Stomach smooth muscle (tissue), 2 donors: ENCODE results near the gene NAXE.

Experiments
- H3K27ac ChIP-seq: one replicate; pipeline ENCODE4 v1.7.0; 2013; ENCODE audit warnings: mild to moderate bottlenecking, low read length, inconsistent platforms
- H3K27me3 ChIP-seq, 2 donors: one replicate each; pipeline ENCODE4 v1.7.0; 2013; ENCODE audit warnings: low read length in 2 of 2; ENCODE audit not compliant: insufficient read depth in 2 of 2, control insufficient read depth in 1 of 2
- H3K36me3 ChIP-seq, 2 donors: one replicate each; pipeline ENCODE4 v1.7.0; 2013; ENCODE audit warnings: low read length in 2 of 2; ENCODE audit not compliant: control insufficient read depth in 2 of 2, insufficient read depth in 2 of 2
- H3K4me1 ChIP-seq: one replicate; pipeline ENCODE4 v1.7.0; 2013; ENCODE audit warnings: low read length; ENCODE audit not compliant: control insufficient read depth, insufficient read depth
- H3K4me3 ChIP-seq, 2 donors: one replicate each; pipeline ENCODE4 v1.7.0; 2013; ENCODE audit warnings: low read length in 2 of 2
- H3K9ac ChIP-seq, 2 donors: one replicate each; pipeline ENCODE4 v1.7.0; 2013; ENCODE audit warnings: low read length in 2 of 2, mild to moderate bottlenecking in 1 of 2
- H3K9me3 ChIP-seq, 2 donors: one replicate each; pipeline ENCODE4 v1.7.0; 2013; ENCODE audit warnings: low read length in 2 of 2; ENCODE audit not compliant: control insufficient read depth in 2 of 2
- donor health status: healthy.
- donor health status: Pancreatic carcinoma.

NAXE gene

DNA sequence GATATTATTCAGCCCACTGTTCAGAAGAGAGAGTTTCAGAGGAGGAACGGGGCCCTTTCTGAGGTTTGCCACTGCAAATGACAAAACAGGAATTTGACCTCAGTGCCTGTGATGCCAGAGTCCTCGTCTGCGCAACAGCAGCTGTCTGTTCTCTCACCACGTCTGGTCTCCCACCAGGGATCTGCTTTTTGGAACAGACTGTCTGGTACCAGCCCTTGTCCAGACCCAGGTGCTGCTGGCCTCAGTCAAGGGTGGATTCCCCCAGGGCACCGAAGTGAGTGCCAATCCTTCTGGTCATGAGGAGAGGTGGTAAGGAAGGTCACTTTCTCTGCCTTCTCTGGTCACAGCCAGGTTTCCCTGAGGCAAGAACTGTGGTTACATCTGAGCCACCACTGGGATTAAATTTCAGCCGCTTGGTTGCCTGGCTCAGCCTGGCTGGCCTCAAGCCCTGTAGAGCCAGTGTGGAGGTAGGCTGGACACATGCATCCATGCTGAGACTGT lies 48.1 kb downstream of the NAXE start:
- Histone ChIP-seq H3K27me3 (peaks cover 59 to 68% of the 10 kb centered on the region in 2 donors), H3K4me3 (no peak overlapping the region), H3K27ac (no peak overlapping the region), H3K9ac (no peak overlapping the region), H3K9me3 (no peaks in the 10 kb centered on the region), H3K36me3 (no peaks in the 10 kb centered on the region), H3K4me1 (peaks cover 14% of the 10 kb centered on the region)

DNA sequence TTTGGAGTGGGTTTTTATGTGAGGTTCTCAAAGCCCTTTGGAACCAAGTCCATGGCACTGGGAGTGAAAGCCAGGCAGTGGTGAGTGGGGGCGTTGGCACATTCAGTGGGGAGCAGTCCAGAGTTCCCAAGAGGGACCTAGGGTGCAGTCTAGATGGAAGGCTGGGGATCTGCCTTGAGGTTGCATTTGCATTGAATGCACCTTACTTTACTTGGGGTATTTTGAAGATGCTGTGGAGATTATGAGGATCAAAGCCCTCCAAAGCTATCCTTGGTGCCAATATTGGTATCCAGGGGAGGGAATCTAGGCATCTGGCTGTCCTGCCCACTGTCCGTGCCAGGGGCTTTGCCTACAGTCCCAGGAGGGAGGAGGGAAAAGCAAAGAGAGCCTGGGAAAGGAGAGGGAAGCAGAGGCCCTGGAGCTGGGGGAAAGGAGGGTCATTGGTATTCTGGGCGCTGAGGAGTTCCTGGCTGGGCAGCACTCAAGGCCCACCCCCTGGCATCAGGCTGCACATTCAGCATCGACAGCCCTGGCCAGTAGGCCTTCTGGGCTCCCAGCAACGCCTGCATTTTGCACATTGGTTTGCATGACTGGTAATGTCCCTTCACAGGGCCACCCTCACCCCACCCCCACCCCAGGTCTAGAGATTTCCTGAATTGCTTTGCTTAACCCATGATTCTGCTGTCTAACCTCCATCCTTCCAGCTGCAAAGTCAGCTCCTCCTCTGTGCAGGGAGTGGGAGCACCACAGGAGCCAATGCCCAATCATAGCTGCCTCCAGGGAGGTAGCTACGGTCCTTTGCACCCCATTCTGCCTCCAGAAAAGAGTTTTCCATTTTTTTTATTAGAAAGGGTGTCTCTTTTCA lies 49.5 kb downstream of the NAXE start:
- Histone ChIP-seq H3K4me1 (peaks cover 14% of the 10 kb centered on the region), H3K4me3 (peak overlapping the region; percentile 19 to 47)

DNA sequence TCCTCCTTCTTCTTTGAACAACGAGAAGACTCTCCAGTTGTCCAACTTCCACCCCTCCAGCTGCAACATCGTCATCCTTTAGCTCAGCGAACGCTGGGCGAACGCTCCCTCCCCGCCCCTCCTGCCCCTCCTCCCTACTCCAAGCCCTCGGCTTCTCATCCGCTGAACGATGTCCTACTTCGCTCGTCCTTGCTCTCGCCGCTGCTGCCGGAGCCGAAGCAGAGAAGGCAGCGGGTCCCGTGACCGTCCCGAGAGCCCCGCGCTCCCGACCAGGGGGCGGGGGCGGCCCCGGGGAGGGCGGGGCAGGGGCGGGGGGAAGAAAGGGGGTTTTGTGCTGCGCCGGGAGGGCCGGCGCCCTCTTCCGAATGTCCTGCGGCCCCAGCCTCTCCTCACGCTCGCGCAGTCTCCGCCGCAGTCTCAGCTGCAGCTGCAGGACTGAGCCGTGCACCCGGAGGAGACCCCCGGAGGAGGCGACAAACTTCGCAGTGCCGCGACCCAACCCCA lies 50.2 kb downstream of the NAXE start, which contains the start of gene BCAN:
Gene BCAN, plus strand, starts transcription at position 357 of the 504 bp plus-strand sequence. CDS start 3,938 bp downstream, outside the sequence.
- Histone ChIP-seq H3K9ac (no peak within 1 kb of the TSS), H3K36me3 (no peaks in the 10 kb centered on the region), H3K4me3 (peak within 1 kb of the TSS; percentile 19 to 55), H3K9me3 (no peaks in the 10 kb centered on the region), H3K4me1 (peaks cover 14% of the 10 kb centered on the region), H3K27me3 (peaks cover 65 to 82% of the 10 kb centered on the region in 2 donors), H3K27ac (no peak within 1 kb of the TSS)

More for the DNA sequence above, 49.5 kb downstream of the NAXE start:
- Histone ChIP-seq H3K9ac (no peak overlapping the region), H3K27ac (no peak overlapping the region), H3K9me3 (no peaks in the 10 kb centered on the region), H3K36me3 (no peaks in the 10 kb centered on the region), H3K27me3 (peaks cover 63 to 78% of the 10 kb centered on the region in 2 donors)

DNA sequence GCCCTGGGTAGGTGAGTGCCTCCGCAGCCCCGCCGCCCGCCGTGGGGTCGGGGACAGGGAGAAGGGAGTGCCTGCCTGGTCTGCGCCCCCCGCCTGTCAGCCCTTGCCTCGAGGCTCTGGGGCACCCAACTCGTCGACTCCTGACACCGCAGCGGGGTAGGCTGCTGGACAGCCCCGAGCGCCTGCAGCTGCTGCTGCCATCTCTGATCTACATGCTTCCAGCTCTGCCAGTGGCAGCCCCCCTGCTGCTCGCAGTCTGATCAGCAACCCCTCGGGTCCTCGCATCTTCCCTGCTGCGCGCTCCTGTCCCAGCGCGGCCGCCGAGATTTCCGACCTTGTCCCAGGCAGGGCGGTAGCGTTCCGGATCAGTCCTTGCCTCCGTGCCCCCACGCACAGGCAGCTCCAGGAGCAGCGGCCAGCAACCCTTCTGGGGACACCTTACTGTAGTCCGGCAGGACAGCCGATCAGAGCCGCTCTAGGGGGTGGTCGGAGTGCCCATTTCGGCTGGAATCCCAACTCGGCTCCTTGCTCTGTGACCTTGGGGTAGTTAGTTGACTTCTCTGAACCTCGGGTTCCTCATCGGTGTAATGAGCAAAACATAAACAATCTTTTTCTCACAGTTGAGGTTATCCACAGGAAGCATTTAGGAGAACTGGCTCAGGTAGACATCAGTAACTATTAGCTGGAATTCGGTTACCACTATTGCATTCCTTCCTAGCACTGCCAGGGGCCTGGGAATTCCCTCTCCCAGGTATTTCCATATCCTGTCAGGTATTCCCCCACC lies 50.9 kb downstream of the NAXE start:
- Histone ChIP-seq H3K9me3 (no peaks in the 10 kb centered on the region), H3K9ac (no peak overlapping the region), H3K4me1 (peaks cover 14% of the 10 kb centered on the region), H3K27ac (no peak overlapping the region), H3K36me3 (no peaks in the 10 kb centered on the region), H3K27me3 (peaks cover 71 to 85% of the 10 kb centered on the region in 2 donors), H3K4me3 (peak overlapping the region in 1 of 2 donors; percentile 55)

DNA sequence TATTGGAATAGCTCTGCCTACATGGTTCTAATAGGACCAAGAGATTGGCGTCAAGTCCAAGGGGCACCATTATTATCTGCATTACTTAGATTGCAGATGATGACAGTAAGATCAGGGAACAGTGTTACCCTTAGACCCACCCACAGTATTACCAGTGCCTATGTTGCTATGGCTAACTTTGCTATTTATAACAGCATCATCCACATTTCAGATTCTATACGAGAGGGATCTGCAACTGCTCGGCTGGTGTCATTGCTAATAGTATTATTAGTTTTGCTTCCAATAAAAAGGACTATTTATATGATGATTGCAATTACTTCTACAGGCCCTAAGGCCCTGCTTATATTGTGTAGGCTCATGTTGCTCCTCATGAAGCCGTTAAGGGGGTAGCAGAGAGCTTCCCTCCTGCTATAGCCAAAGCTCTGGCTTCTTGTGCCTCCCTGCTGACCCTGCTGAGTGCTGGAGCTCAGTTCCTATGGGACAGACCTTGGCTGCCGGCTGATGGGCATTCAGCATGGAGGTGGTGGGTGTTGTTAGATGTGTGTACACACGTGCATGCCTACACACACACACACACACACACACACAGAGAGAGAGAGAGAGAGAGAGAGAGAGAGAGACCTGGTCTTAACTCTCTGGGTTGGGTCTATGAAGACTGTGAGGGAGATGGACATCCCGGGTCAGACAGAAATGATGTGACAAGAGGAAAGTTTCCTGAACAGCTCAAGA lies 51.6 kb downstream of the NAXE start:
- no peak overlapping the region for H3K4me3 ChIP-seq
- no peak overlapping the region for H3K9ac ChIP-seq
- H3K4me1 ChIP-seq = peaks cover 14% of the 10 kb centered on the region
- H3K9me3 ChIP-seq = no peaks in the 10 kb centered on the region
- H3K27ac ChIP-seq = no peak overlapping the region
- no peaks in the 10 kb centered on the region for H3K36me3 ChIP-seq
- peaks cover 72 to 83% of the 10 kb centered on the region in 2 donors for H3K27me3 ChIP-seq

DNA sequence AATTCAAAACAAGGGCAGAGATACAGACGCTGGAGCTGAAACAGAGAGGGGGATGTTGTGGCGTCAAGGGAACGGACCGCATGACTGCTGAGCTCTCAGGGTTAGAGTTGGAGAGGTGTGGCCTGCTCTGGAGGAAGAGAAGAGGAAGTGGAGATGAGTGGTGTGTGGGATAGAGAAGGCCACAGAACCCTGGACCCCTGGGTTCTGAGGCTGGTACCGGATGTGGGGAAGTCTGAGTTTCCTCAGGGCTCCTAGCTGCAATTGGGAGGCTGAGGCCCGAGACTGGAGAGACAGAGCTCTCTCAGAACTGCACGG lies 52.2 kb downstream of the NAXE start:
- Histone ChIP-seq H3K9me3 (no peaks in the 10 kb centered on the region), H3K27me3 (peaks cover 72 to 82% of the 10 kb centered on the region in 2 donors), H3K9ac (no peak overlapping the region), H3K27ac (no peak overlapping the region), H3K4me1 (peaks cover 14% of the 10 kb centered on the region), H3K36me3 (no peaks in the 10 kb centered on the region), H3K4me3 (no peak overlapping the region)
